ENCODE results near the gene MKRN2OS.
"Not testable (repeated sequence)": the region's sequence is repeated elsewhere in the genome, so short reads cannot be mapped to it uniquely, and the experiment has no call there.

MKRN2OS gene

GRCh38 chr3:12560505-12561190 lies 15.3 kb upstream of the MKRN2OS start:
- no peak for DNase-seq

DNA sequence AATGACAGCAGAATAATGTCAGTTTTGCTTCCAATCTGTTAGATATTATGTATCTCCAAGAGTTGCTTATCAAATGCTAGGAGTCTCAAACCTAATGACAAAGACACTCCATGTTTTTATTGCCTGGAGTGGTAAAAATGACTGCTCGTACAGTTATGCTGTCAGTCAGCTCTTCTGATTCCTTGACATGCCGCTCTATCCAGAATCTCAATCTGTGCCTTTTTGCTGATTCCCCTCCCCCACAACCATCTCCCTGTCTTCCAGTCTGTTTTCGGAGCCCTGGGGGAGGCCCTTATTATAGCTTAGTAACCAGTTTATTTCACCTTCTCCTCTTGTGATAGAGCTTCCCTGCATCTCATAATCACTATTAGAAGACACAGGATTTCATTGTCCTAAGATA lies 14.2 kb upstream of the MKRN2OS start:
- no peak for DNase-seq

DNA sequence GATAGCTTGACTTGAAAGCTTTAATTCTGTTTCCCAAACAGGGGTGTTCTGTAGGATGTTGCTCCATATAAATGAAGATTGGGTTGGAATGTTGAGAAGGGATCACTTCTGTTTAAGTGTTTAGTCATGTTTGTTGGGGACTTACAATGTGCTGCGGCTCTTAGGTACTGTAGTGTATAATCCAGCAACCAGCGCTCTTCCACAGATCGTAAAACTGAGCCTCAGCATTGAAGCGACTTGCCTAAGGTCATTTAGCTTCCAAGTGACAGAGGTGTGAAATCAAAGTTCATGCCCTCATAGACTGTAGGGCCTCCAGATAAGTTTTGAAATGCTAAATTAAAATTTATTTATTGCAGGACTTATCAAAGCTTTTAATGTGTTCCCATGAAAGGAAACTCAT lies 13.4 kb upstream of the MKRN2OS start:
- DNase-seq = no peak

GRCh38 chr3:12557473-12558100 lies 12.3 kb upstream of the MKRN2OS start:
- no peak for DNase-seq

- peak; percentile 97 for DNase-seq
Observed at GRCh38 chr3:12556690-12557472, 11.6 kb upstream of the MKRN2OS start, which contains the start of gene MKRN2. MKRN2 (plus strand) TSS chr3:12557087; CDS start chr3:12557151, 64 bp downstream.

GRCh38 chr3:12556314-12556689 lies 11.0 kb upstream of the MKRN2OS start:
- no peak for DNase-seq

DNA sequence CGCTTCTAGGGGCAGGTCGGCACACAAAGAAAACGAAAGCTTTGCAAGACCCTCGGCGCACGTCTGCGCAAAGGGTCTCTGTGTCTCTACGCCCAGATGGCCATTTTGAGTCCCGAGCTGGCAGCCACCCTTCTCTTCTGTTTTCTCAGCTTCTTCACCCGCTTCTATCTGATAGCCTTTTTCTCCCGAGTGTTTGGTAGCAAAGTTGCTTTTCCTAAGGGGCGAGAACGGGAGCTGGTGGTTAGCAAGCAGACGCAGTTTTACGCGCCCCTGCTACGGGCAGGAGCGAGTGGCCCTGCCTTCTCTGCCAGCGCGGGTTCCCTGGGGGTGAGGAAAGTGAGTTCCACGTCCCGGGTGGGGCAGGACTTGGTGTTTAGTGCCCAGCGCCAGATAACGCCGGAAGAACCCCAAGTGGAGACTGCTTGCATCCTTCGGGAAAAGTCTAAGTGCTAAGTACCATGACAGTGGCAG lies 8.7 kb upstream of the MKRN2OS start:
- DNase-seq = peak; percentile 64

DNA sequence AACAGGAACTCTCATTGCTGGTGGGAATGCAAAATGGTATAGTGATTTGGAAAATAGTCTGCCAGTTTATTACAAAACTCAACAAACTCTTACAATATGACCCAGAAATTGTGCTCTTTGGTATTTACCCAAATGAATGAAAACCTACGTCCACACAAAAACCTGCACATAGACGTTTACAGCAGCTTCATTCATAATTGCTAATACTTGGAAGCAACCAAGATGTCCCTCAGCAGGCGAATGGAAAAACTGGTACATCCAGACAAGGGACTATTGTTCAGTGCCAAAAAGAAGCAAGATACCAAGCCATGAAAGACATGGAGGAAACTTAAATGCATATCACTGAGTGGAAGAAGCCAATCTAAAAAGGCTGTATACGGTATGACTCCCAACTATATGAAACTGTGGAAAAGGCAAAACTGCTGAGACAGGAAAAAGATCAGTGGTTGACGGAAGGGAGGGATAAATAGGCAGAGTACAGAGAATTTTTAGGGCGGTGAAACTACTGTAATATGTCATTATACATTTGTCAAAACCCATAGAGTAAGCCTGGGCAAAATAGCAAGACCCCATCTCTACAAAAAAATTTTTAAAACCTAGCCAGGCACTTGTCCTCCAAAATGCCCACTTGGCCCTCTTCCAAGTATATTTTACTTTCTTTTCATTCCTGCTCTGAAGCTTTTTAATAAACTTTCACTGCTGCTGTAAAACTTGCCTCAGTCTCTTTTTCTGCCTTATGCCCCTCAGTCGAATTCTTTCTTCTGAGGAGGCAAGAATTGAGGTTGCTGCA lies 4.9 kb upstream of the MKRN2OS start:
- no peak for DNase-seq

DNA sequence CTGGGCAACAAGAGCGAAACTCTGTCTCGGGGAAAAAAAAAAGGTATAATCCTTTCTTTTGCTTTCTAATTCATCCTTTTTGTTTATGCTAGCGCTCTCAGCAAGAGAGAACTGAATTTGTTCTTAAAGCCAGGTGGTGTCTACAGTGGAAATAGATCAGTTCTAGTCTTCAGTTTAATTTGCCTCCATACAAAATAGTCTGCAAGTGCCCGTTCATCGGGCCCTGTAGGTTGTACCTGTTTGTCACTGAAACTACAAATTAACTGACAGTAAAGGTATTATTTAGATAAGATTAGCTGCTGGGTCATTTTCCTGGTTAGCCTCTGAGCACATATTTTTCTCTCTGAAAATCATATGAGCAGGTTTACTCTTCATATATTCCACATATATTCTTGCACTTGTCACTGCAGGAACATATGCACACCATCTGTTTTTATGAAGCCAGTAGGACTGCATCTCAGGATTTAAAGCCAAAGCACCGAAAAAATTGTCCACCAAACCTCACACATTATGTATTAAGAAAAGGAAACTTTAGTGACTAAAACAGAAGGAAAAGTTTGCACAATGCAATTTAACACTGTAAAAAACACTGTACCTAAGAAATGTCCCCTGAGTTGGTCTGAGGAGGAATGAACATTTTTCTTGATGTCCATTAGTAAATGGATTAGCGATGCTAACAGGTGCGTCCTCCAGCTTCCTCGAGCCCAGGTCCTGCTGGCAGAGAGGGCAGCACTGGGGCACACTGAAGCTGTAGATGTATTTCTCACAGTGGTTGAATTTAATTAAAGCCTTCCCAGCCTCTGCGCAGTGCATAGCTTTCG lies 437 bp downstream of the MKRN2OS start:
- no peak for DNase-seq

DNA sequence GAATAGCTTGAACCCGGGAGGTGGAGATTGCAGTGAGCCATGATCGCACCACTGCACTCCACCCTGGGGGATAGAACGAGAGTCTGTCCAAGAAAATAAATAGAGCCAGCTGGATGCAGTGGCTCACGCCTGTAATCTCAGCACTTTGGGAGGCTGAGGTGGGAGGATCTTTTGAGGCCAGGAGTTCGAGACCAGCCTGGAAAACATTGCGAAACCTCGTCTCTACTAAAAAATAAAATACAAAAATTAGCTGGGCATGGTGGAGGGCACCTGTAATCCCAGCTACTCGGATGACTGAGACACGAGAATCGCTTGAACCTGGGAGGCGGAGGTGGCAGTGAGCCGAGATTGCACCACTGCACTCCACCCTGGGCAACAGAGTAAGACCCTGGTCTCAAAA lies 1.8 kb downstream of the MKRN2OS start:
- not testable (repeated sequence) for DNase-seq

DNA sequence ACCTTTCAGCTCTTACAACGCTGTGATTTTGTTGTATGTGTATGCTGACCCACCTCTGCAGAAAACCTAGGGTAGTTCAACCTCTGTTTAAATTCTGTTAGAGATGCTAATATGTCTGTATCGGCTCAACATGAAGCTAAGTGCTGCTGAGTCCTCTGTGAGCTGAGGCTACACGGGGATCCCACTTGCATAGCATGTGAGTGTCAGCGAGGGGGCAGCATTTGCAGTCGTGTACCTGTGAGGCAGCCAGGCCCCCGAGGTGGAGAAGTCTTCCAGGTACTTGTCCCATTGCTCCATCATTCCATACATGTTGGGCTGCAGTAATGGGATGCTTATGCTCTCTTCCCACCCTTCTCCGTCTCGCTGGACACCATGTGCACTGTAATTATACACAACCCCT lies 3.7 kb downstream of the MKRN2OS start:
- no peak for DNase-seq

DNA sequence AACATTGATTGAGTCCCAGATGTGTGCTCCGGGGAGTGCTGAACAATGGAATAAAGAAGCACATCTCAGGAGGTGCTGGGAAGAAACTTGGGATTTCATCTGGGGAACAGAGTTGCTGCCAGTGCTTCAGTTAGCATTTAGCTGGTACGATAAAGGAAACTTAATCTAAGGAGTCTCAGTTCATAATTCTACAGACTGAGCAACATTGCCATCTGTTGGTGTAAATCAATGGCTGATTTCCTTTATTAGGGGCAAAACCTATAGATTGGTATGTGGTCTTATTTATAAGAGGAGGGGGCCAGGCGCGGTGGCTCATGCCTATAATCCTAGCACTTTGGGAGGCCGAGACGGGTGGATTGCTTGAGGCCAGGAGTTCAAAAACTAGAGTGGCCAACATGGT lies 8.9 kb downstream of the MKRN2OS start:
- no peak for DNase-seq

- DNase-seq = no peak
Observed at GRCh38 chr3:12532182-12532581, 13.1 kb downstream of the MKRN2OS start.

DNA sequence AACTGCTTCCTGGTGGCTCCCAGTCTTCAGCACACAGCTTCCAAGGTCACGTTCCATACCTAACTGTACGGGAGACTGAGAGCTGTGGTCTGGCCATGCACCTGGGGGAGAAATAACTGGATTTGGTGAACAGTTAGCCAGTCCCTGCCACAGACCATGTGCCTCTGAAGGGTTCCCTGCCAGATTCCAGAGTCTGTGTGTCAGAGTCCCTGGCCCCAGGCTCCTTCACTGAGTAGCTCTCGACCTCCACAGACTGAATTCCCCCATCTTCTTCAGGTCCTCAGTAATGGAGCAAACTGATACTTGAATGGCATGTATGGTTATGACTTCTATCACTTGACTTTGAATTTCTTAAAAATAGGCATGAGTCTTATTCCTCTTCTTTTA lies 17.5 kb downstream of the MKRN2OS start:
- DNase-seq = no peak

DNA sequence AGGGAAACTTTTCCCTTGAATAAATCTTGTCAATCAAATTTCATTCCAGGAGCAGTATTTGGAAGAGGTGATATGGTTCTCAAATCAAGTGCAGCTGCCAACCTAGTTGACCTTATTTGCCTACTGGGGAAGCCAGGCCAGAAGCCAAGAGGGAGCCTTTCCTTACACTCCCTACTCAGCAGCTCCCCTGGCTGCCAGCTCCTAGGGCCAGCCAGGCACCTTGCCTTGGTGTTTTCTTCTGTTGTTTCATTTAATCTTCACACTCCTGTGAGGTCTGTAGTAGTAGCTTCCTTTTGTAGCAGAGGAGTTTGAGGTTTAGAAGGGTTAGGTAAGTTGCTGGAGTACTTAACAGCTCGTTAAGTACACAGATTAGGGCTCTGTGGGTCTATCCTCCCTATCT lies 22.6 kb downstream of the MKRN2OS start:
- DNase-seq = no peak

DNA sequence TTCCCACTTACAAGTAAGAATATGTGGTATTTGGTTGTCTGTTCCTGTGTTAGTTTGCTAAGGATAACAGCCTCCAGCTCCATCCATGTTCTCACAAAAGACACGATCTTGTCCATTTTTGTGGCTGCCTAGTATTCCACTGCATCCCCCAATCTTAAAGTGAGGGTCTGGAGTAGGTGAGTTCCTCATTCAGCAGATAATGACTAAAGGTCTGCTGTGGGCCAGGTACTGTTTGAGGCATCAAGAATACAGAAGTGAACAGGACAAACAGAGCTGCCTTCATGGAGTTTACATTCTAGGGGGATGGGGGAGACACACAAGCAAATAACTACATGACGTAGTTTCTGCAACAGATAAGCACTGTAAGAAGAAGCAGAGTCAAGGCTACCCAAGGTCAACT lies 24.3 kb downstream of the MKRN2OS start:
- no peak for DNase-seq

DNA sequence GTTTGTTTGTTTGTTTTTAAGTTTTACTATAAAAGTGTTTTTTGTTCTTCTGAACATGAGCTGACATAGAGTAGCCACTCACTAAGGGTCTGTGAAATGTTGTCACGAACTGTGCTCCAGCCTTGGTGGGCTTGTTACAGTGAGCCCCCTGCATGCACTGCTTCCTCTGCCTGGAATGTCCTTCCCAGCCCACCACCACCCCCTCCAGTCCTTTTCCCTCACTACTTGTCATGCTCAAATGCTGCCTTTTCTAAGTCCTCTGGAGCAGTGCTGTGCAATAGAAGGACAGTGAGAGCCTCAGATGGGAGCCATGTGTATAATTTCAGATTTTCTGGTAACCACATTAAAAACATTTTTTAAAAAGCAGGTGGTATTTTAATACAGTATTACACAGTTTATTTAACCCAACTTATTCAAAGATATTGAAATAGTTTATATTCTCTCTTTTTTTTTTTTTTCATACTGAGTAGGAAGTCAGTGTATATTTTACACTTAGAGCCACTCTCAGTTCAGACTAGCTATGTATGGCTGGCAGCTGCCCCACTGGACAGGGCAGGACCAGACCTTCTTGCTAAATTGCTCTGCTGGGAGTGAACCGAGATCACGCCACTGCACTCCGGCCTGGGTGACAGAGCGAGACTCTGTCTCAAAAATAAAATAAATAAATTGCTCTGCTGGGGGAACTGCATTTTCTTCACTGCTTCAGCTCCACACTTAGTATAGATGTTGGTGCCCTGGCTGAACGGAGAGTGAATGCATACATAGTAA lies 26.9 kb downstream of the MKRN2OS start:
- DNase-seq = no peak

DNA sequence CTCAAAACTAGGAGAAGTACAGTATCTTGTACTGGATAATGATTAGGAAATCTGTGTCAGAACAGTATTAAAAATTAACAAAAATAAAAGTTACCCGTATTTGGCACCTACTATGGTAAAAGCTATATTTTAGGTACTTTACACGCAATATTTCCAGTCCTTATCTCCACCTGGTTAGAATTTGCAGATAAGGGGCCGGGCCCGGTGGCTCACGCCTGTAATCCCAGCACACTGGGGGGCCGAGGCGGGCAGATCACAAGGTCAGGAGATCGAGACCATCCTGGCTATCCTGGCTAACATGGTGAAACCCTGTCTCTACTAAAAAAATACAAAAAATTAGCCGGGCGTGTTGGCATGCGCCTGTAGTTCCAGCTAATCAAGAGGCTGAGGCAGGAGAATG lies 28.4 kb downstream of the MKRN2OS start:
- no peak for DNase-seq

DNA sequence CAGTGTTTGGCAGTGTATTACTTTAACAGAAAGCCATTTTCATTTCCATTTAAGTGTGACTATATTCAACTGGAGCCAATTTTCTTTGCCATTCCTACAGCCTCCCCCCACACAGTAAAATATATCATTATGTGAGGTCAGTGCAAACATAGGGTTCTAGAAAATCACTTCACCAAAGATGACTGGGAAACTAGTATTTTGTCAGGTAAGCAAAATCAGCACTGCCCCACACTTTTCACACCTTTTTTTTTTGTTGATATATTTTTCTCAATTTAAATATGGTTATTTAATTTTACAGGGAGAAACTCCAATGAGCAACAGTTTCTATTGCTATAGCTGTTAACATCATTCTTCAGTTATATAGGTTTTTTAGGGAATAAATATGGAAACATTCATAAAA lies 29.7 kb downstream of the MKRN2OS start:
- DNase-seq = no peak

- no peak for DNase-seq
Observed at GRCh38 chr3:12513694-12514446, 31.4 kb downstream of the MKRN2OS start.
